Stimulated activated CD8-positive, alpha-beta memory T cell treated with anti-CD3 and anti-CD28 coated beads, Interleukin-15, amount 100 ng/mL, for 24 hours (primary cell): Measurements from ENCODE around the gene PCDHA5.
"Not testable (repeated sequence)": the region's sequence is repeated elsewhere in the genome, so short reads cannot be mapped to it uniquely, and the experiment has no call there.

ENCODE experiments used
- DNase-seq: peaks from one replicate; pipeline ENCODE4 v3.0.0-alpha.2; 2020; ENCODE audit warnings: low read depth

Gene PCDHA5

GRCh38 chr5:140823475-140823874, 2.1 kb downstream of the PCDHA5 start:
- DNase-seq, result no peak

- DNase-seq, result no peak
Observed at GRCh38 chr5:140827704-140828361, 6.4 kb downstream of the PCDHA5 start, which contains the start of gene PCDHA6. TSS of gene PCDHA6 (plus strand) at chr5:140827960. CDS start at chr5:140828092, 132 bp downstream.

GRCh38 chr5:140828362-140828737, 6.9 kb downstream of the PCDHA5 start:
- no peak for DNase-seq

GRCh38 chr5:140829511-140830501, 8.4 kb downstream of the PCDHA5 start:
- DNase-seq, result not testable (repeated sequence)

DNA sequence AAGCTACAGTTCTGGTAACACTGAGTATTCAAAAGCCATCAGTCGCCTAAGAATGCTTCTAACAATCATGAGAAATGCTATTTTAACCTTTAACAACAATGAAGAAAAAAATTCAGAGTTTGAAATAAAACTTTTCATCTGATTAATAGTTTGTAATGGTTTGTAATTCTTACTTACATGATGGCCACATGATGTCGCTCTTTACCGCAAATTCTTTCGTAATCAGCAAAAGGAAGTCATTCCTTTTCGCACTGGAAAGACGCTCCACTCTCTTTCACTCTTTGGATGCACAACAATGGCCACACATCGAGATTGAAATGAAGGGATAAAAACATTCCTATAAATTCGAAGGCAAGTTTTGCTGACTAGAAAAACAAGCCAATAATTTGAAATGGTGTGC, 12.6 kb downstream of the PCDHA5 start, which contains the start of gene PCDHA7:
Gene PCDHA7, plus strand, starts transcription at position 277 of the 400 bp plus-strand sequence. Its CDS starts 115 bp downstream, at position 392.
- no peak for DNase-seq

DNA sequence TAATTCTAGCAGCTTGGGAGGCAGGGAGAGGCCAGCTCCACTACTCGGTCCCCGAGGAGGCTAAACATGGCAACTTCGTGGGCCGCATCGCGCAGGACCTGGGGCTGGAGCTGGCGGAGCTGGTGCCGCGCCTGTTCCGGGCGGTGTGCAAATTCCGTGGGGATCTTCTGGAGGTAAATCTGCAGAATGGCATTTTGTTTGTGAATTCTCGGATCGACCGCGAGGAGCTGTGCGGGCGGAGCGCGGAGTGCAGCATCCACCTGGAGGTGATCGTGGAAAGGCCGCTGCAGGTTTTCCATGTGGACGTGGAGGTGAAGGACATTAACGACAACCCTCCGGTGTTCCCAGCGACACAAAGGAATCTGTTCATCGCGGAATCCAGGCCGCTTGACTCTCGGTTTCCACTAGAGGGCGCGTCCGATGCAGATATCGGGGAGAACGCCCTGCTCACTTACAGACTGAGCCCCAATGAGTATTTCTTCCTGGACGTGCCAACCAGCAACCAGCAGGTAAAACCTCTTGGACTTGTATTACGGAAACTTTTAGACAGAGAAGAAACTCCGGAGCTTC, 13.1 kb downstream of the PCDHA5 start:
- not testable (repeated sequence) for DNase-seq

DNA sequence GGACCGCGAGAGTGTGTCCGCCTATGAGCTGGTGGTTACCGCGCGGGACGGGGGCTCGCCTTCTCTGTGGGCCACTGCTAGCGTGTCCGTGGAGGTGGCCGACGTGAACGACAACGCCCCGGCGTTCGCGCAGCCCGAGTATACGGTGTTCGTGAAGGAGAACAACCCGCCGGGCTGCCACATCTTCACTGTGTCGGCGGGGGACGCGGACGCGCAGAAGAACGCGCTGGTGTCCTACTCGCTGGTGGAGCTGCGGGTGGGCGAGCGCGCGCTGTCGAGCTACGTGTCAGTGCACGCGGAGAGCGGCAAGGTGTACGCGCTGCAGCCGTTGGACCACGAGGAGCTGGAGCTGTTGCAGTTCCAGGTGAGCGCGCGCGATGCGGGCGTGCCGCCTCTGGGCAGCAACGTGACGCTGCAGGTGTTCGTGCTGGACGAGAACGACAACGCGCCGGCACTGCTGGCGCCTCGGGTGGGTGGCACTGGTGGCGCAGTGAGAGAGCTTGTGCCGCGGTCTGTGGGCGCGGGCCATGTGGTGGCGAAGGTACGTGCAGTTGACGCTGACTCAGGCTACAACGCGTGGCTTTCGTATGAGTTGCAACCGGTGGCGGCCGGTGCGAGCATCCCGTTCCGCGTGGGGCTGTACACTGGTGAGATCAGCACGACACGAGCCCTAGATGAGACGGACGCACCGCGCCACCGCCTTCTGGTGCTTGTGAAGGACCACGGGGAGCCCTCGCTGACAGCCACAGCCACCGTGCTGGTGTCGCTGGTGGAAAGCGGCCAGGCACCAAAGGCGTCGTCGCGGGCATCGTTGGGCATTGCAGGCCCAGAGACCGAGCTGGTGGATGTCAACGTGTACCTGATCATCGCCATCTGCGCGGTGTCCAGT, 14.5 kb downstream of the PCDHA5 start:
- no peak for DNase-seq

- no peak for DNase-seq
Observed at GRCh38 chr5:140840978-140841962, 19.9 kb downstream of the PCDHA5 start, which contains the start of gene PCDHA8. TSS of gene PCDHA8 (plus strand) at chr5:140841187. CDS start at chr5:140841322, 135 bp downstream.

DNA sequence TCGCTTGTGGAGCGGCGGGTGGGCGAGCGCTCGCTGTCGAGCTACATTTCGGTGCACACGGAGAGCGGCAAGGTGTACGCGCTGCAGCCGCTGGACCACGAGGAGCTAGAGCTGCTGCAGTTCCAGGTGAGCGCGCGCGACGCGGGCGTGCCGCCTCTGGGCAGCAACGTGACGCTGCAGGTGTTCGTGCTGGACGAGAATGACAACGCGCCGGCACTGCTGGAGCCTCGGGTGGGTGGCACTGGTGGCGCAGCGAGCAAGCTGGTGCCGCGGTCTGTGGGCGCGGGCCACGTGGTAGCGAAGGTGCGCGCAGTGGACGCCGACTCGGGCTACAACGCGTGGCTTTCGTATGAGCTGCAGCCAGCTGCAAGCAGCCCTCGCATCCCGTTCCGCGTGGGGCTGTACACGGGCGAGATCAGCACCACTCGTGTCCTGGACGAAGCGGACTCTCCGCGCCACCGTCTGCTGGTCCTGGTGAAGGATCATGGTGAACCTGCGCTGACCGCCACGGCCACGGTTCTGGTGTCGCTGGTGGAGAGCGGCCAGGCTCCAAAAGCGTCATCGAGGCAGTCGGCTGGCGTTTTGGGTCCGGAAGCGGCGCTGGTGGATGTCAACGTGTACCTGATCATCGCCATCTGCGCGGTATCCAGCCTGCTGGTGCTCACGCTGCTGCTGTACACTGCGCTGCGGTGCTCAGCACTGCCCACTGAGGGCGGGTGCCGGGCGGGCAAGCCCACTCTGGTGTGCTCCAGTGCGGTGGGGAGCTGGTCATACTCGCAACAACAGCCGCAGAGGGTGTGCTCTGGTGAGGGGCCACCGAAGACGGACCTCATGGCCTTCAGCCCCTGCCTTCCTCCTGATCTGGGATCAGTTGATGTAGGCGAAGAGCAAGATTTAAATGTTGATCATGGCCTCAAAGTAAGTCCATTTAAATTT, 21.7 kb downstream of the PCDHA5 start:
- no peak for DNase-seq

DNA sequence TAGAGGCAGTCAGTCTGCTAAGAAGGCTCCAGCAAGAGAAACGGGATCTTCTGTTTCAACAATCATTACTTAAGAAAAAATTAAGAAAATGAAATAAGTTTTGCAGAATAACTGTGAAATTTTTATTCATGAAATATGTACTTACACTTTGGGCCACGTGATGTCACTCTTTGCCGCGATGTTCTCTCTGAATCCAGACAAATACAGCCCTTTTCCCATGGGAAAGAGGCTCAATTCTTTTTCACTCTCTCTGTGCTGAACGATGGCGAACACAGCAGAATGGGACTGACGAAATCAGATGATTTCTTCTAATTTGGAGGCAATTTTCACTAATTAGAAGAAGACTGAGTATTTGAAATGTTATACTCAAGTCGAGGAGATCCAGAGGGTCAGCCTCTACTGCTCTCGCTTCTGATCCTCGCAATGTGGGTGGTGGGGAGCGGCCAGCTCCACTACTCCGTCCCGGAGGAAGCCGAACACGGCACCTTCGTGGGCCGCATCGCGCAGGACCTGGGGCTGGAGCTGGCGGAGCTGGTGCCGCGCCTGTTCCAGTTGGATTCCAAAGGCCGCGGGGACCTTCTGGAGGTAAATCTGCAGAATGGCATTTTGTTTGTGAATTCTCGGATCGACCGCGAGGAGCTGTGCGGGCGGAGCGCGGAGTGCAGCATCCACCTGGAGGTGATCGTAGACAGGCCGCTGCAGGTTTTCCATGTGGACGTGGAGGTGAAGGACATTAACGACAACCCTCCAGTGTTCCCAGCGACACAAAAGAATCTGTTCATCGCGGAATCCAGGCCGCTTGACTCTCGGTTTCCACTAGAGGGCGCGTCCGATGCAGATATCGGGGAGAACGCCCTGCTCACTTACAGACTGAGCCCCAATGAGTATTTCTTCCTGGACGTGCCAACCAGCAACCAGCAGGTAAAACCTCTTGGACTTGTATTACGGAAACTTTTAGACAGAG, 27.0 kb downstream of the PCDHA5 start, which contains the start of gene PCDHA9:
Gene PCDHA9, plus strand, starts transcription at position 244 of the 964 bp plus-strand sequence. Its CDS starts 114 bp downstream, at position 358.
- not testable (repeated sequence) for DNase-seq

GRCh38 chr5:140849831-140850634, 28.6 kb downstream of the PCDHA5 start:
- not testable (repeated sequence) for DNase-seq

DNA sequence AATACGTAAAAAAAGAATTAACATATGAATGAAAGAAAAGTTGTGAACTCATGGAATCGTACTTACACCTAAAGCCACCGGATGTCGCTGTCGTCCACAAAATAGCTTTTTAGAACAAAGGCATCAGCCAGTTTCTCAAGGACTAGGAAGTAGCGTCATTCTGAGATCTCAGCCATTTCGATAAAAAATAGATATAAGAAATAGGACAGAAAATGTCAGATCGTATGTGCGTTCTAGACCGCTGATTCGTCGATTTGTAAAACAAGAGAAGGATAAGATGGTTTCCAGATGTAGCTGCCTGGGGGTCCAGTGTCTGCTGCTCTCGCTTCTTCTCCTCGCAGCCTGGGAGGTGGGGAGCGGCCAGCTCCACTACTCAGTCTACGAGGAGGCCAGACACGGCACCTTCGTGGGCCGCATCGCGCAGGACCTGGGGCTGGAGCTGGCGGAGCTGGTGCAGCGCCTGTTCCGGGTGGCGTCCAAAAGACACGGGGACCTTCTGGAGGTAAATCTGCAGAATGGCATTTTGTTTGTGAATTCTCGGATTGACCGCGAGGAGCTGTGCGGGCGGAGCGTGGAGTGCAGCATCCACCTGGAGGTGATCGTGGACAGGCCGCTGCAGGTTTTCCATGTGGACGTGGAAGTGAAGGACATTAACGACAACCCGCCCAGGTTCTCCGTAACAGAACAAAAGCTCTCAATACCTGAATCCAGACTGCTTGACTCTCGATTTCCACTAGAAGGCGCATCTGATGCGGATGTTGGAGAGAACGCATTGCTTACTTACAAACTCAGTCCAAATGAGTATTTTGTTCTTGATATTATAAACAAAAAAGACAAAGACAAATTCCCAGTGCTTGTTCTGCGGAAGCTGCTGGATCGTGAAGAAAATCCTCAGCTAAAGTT, 34.6 kb downstream of the PCDHA5 start, which contains the start of gene PCDHA10:
Gene PCDHA10, plus strand, starts transcription at position 126 of the 903 bp plus-strand sequence. Its CDS starts 152 bp downstream, at position 278.
- DNase-seq, result no peak

DNA sequence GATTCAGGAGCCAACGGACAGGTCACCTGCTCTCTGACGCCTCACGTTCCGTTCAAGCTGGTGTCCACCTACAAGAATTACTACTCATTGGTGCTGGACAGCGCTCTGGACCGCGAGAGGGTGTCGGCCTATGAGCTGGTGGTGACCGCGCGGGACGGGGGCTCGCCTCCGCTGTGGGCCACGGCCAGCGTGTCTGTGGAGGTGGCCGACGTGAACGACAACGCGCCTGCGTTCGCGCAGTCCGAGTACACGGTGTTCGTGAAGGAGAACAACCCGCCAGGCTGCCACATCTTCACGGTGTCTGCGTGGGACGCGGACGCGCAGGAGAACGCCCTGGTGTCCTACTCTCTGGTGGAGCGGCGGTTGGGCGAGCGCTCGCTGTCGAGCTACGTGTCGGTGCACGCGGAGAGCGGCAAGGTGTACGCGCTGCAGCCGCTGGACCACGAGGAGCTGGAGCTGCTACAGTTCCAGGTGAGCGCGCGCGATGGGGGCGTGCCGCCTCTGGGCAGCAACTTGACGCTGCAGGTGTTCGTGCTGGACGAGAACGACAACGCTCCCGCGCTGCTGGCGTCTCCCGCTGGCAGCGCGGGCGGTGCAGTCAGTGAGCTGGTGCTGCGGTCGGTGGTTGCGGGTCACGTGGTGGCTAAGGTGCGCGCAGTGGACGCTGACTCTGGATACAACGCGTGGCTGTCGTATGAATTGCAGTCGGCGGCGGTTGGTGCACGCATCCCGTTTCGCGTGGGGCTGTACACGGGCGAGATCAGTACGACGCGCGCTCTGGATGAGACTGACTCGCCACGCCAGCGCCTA, 36.0 kb downstream of the PCDHA5 start:
- no peak for DNase-seq

DNA sequence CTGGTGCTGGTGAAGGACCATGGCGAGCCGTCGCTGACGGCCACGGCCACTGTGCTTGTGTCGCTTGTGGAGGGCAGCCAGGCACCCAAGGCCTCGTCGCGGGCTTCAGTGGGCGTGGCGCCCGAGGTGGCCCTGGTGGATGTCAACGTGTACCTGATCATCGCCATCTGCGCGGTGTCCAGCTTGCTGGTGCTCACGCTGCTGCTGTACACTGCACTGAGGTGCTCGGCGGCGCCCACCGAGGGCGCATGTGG, 36.5 kb downstream of the PCDHA5 start:
- no peak for DNase-seq
